ENCODE results near the gene FBXO46. TPM values are rescaled to one million over a fixed set of nuclear protein-coding genes. Genes with fewer than 3 reads are reported as not detected.
A peak's percentile ranks its signal among the peaks of the same experiment; 100 is the strongest.

The FBXO46 gene
- polyA plus RNA-seq, 1 donor: 13.9 TPM

- WGBS (ENCODE audit: insufficient coverage, low lambda C conversion rate): 83% methylated on average over 1 of the region's 5 CpGs
- Histone ChIP-seq H3K9me3 (ENCODE audit: control insufficient read depth, low read depth, low read length) (no peaks in the 10 kb centered on the region), H3K27me3 (ENCODE audit: control insufficient read depth, insufficient read depth, low read length) (peaks cover 10% of the 10 kb centered on the region), H3K4me1 (ENCODE audit: control insufficient read depth, insufficient read depth, low read length) (peaks cover 9% of the 10 kb centered on the region), H3K36me3 (ENCODE audit: control insufficient read depth, insufficient read depth, low read length) (peaks cover 31% of the 10 kb centered on the region), H3K27ac (ENCODE audit: low read length) (no peak overlapping the region), H3K4me3 (ENCODE audit: low read length) (no peak overlapping the region)
- DNase-seq: no peak
These were observed 47.8 kb downstream of the FBXO46 start for GRCh38 chr19:45682908-45683307.

GRCh38 chr19:45682117-45682516 is 48.6 kb downstream of the FBXO46 start:
- Histone ChIP-seq H3K4me3 (ENCODE audit: low read length) (peak overlapping the region; percentile 39), H3K27ac (ENCODE audit: low read length) (no peak overlapping the region)

GRCh38 chr19:45681391-45682015 is 49.2 kb downstream of the FBXO46 start:
- H3K4me1 ChIP-seq (ENCODE audit: control insufficient read depth, insufficient read depth, low read length): peaks cover 17% of the 10 kb centered on the region
- 7% methylated on average over 4 of the region's 51 CpGs for WGBS (ENCODE audit: insufficient coverage, low lambda C conversion rate)
- DNase-seq: peak; percentile 79 to 87
- H3K27ac ChIP-seq (ENCODE audit: low read length): no peak overlapping the region
- peak overlapping the region; percentile 39 for H3K4me3 ChIP-seq (ENCODE audit: low read length)
- H3K9me3 ChIP-seq (ENCODE audit: control insufficient read depth, low read depth, low read length): no peaks in the 10 kb centered on the region
- H3K36me3 ChIP-seq (ENCODE audit: control insufficient read depth, insufficient read depth, low read length): peaks cover 20% of the 10 kb centered on the region
- H3K27me3 ChIP-seq (ENCODE audit: control insufficient read depth, insufficient read depth, low read length): peaks cover 23% of the 10 kb centered on the region

More at GRCh38 chr19:45682117-45682516, 48.6 kb downstream of the FBXO46 start:
- Histone ChIP-seq H3K4me1 (ENCODE audit: control insufficient read depth, insufficient read depth, low read length) (peaks cover 13% of the 10 kb centered on the region), H3K27me3 (ENCODE audit: control insufficient read depth, insufficient read depth, low read length) (peaks cover 17% of the 10 kb centered on the region), H3K9me3 (ENCODE audit: control insufficient read depth, low read depth, low read length) (no peaks in the 10 kb centered on the region), H3K36me3 (ENCODE audit: control insufficient read depth, insufficient read depth, low read length) (peaks cover 23% of the 10 kb centered on the region)
- no peak for DNase-seq
- no CpG with 5 or more reads among the region's 8 CpGs for WGBS (ENCODE audit: insufficient coverage, low lambda C conversion rate)

GRCh38 chr19:45677351-45678230 is 53.1 kb downstream of the FBXO46 start:
- H3K27me3 ChIP-seq (ENCODE audit: control insufficient read depth, insufficient read depth, low read length): peaks cover 40% of the 10 kb centered on the region
- no peak overlapping the region for H3K27ac ChIP-seq (ENCODE audit: low read length)
- WGBS (ENCODE audit: insufficient coverage, low lambda C conversion rate): no CpG with 5 or more reads among the region's 49 CpGs
- H3K4me3 ChIP-seq (ENCODE audit: low read length): peak overlapping the region; percentile 39
- H3K9me3 ChIP-seq (ENCODE audit: control insufficient read depth, low read depth, low read length): no peaks in the 10 kb centered on the region
- peak; percentile 92 for DNase-seq
- H3K4me1 ChIP-seq (ENCODE audit: control insufficient read depth, insufficient read depth, low read length): peaks cover 17% of the 10 kb centered on the region
- no peaks in the 10 kb centered on the region for H3K36me3 ChIP-seq (ENCODE audit: control insufficient read depth, insufficient read depth, low read length)

GRCh38 chr19:45676851-45677263 is 53.8 kb downstream of the FBXO46 start:
- H3K27me3 ChIP-seq (ENCODE audit: control insufficient read depth, insufficient read depth, low read length): peaks cover 40% of the 10 kb centered on the region
- H3K9me3 ChIP-seq (ENCODE audit: control insufficient read depth, low read depth, low read length): no peaks in the 10 kb centered on the region
- no peak overlapping the region for H3K27ac ChIP-seq (ENCODE audit: low read length)
- DNase-seq: peak; percentile 23 to 44
- peaks cover 17% of the 10 kb centered on the region for H3K4me1 ChIP-seq (ENCODE audit: control insufficient read depth, insufficient read depth, low read length)
- WGBS (ENCODE audit: insufficient coverage, low lambda C conversion rate): no CpG with 5 or more reads among the region's 28 CpGs
- H3K36me3 ChIP-seq (ENCODE audit: control insufficient read depth, insufficient read depth, low read length): no peaks in the 10 kb centered on the region
- H3K4me3 ChIP-seq (ENCODE audit: low read length): peak overlapping the region; percentile 39

GRCh38 chr19:45674946-45675345 is 55.8 kb downstream of the FBXO46 start:
- Histone ChIP-seq H3K4me3 (ENCODE audit: low read length) (no peak overlapping the region), H3K27me3 (ENCODE audit: control insufficient read depth, insufficient read depth, low read length) (peaks cover 58% of the 10 kb centered on the region), H3K9me3 (ENCODE audit: control insufficient read depth, low read depth, low read length) (peaks cover 5% of the 10 kb centered on the region), H3K27ac (ENCODE audit: low read length) (no peak overlapping the region), H3K36me3 (ENCODE audit: control insufficient read depth, insufficient read depth, low read length) (no peaks in the 10 kb centered on the region), H3K4me1 (ENCODE audit: control insufficient read depth, insufficient read depth, low read length) (peaks cover 23% of the 10 kb centered on the region)
- WGBS (ENCODE audit: insufficient coverage, low lambda C conversion rate): 60% methylated on average over 1 of the region's 7 CpGs
- DNase-seq: no peak

- DNase-seq: peak; percentile 55 to 75
- no CpG with 5 or more reads among the region's 42 CpGs for WGBS (ENCODE audit: insufficient coverage, low lambda C conversion rate)
- Histone ChIP-seq H3K4me1 (ENCODE audit: control insufficient read depth, insufficient read depth, low read length) (peaks cover 30% of the 10 kb centered on the region), H3K27ac (ENCODE audit: low read length) (no peak overlapping the region), H3K36me3 (ENCODE audit: control insufficient read depth, insufficient read depth, low read length) (no peaks in the 10 kb centered on the region), H3K9me3 (ENCODE audit: control insufficient read depth, low read depth, low read length) (peaks cover 5% of the 10 kb centered on the region), H3K27me3 (ENCODE audit: control insufficient read depth, insufficient read depth, low read length) (peaks cover 67% of the 10 kb centered on the region), H3K4me3 (ENCODE audit: low read length) (peak overlapping the region; percentile 33)
These were observed 59.8 kb downstream of the FBXO46 start for GRCh38 chr19:45670670-45671453.

- H3K27me3 ChIP-seq (ENCODE audit: control insufficient read depth, insufficient read depth, low read length): peaks cover 56% of the 10 kb centered on the region
- DNase-seq: peak in 1 of 2 donors; percentile 27
- H3K36me3 ChIP-seq (ENCODE audit: control insufficient read depth, insufficient read depth, low read length): no peaks in the 10 kb centered on the region
- peaks cover 30% of the 10 kb centered on the region for H3K4me1 ChIP-seq (ENCODE audit: control insufficient read depth, insufficient read depth, low read length)
- H3K9me3 ChIP-seq (ENCODE audit: control insufficient read depth, low read depth, low read length): peaks cover 5% of the 10 kb centered on the region
- WGBS (ENCODE audit: insufficient coverage, low lambda C conversion rate): 0% methylated on average over 3 of the region's 19 CpGs
- no peak overlapping the region for H3K27ac ChIP-seq (ENCODE audit: low read length)
- peak overlapping the region; percentile 25 for H3K4me3 ChIP-seq (ENCODE audit: low read length)
These were observed 62.3 kb downstream of the FBXO46 start for GRCh38 chr19:45668342-45668871.

- Histone ChIP-seq H3K27me3 (ENCODE audit: control insufficient read depth, insufficient read depth, low read length) (peaks cover 54% of the 10 kb centered on the region), H3K9me3 (ENCODE audit: control insufficient read depth, low read depth, low read length) (peaks cover 5% of the 10 kb centered on the region), H3K27ac (ENCODE audit: low read length) (no peak within 1 kb of the TSS), H3K4me1 (ENCODE audit: control insufficient read depth, insufficient read depth, low read length) (peaks cover 30% of the 10 kb centered on the region), H3K36me3 (ENCODE audit: control insufficient read depth, insufficient read depth, low read length) (no peaks in the 10 kb centered on the region), H3K4me3 (ENCODE audit: low read length) (peak within 1 kb of the TSS; percentile 25)
- peak in 1 of 2 donors; percentile 62 for DNase-seq
- no CpG with 5 or more reads among the region's 15 CpGs for WGBS (ENCODE audit: insufficient coverage, low lambda C conversion rate)
These were observed 62.9 kb downstream of the FBXO46 start, which contains the start of gene GIPR for GRCh38 chr19:45667620-45668341. GIPR (plus strand) TSS chr19:45668221; CDS start chr19:45669521, 1,300 bp downstream.
